Subcutaneous adipose tissue (tissue), 4 donors: ENCODE measurements around the gene ATG101. TPM values are rescaled to one million over a fixed set of nuclear protein-coding genes. Genes with fewer than 3 reads are reported as not detected.

Source experiments
- total RNA-seq, 4 donors: library from RNA; depleted of rRNA; stranded (reverse); fragments of >200 nt; gene quantifications; one replicate each; pipeline ENCODE4 v1.1.0, GENCODE V29; 2016
- TF ChIP-seq, protein P1 (sequence below): fragments of 450-650 bp; IDR thresholded peaks from one replicate; pipeline ENCODE4 v1.5.1; 2016; ENCODE audit warnings: low read depth, mild to moderate bottlenecking, control low read depth, antibody characterized with exemption, moderate library complexity

The ATG101 gene, protein sequence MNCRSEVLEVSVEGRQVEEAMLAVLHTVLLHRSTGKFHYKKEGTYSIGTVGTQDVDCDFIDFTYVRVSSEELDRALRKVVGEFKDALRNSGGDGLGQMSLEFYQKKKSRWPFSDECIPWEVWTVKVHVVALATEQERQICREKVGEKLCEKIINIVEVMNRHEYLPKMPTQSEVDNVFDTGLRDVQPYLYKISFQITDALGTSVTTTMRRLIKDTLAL
- 10 to 100 TPM; 16.3 to 29.9 (median 26.5) TPM for total RNA-seq

DNA sequence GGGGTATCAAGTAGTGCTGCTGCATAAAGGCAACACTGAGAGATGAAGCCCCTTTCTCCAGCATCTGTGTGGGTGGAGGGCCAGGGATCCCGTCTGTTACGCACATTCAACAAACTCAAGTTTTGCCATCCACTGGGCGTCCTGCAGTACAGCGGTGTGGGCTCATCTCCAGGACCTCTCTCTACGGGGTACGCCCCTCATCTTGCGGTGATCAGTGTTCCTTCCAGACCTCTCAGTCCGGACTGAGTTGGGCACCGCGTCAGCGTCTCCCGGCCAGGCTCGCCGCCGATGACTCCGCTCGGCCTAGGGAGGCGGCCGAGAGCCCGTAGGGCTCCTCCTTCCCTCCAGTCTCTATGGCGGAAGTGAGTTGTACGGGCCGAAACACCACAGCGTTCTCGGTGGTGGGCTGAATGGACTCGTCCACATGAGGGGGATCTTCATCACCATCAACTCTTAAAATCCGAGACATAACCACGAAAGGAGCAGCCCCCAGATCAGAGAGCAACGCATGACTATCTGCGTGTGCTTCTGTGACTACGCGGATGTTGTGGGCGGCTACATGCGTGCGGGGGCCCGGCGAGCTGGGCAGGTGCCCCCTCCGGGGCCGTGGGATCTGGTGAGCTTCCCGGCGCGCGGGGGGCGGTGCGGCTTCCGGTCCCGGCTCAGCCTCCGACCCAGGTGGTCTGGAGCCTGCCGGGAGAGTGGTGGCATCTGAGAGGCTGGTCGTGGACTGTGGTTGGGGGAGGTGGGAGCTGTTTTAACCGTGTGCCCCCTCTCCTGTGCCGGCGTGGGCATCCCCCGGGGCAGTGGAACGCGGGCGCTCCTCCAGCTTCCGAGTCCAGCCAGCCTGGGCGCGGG, at the start of gene ATG101:
ATG101 (plus strand) TSS at position 652 of the 858 bp plus-strand sequence. CDS start 3,673 bp downstream, outside the sequence.
- TF ChIP-seq, protein P1, sequence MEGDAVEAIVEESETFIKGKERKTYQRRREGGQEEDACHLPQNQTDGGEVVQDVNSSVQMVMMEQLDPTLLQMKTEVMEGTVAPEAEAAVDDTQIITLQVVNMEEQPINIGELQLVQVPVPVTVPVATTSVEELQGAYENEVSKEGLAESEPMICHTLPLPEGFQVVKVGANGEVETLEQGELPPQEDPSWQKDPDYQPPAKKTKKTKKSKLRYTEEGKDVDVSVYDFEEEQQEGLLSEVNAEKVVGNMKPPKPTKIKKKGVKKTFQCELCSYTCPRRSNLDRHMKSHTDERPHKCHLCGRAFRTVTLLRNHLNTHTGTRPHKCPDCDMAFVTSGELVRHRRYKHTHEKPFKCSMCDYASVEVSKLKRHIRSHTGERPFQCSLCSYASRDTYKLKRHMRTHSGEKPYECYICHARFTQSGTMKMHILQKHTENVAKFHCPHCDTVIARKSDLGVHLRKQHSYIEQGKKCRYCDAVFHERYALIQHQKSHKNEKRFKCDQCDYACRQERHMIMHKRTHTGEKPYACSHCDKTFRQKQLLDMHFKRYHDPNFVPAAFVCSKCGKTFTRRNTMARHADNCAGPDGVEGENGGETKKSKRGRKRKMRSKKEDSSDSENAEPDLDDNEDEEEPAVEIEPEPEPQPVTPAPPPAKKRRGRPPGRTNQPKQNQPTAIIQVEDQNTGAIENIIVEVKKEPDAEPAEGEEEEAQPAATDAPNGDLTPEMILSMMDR: no peak

DNA sequence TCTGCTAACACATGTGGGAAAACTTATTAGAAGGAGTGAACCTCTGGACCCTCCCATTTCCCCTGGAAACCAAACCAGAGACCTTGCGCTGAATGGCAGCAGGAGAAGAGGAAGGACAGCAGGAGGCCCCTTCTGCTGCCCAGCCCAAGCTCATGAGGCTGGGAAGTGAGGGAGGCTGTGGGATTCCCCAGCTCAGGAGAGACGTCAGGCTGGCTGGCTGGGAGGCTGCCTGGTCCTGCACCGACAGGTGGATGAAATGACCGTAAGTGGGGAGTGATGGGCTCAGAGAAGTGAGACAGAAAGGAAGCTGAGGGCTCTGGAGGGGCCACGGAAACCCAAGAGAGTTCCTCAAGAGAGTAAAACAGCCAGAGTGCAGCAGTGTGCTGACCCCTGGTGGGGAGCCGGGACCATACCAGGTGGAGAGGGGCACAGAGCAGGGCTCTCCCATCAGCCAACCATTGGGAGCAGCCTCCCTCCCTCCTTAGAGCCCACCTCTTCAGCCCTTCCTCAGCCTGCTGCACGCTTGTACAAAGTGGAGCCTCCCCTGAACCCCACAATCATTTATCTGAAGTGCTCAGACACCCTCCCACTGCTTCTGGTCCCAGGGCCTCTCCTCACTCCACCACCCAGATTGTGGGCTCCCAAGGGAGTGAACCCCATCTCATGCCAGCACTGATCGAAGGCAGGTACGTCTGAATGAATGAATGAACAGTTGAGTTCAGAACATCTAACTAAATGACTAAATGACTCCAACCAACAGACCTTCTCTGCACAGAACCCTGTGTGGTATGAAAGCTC, 49.0 kb upstream of the ATG101 start:
- TF ChIP-seq, protein P1: no peak

DNA sequence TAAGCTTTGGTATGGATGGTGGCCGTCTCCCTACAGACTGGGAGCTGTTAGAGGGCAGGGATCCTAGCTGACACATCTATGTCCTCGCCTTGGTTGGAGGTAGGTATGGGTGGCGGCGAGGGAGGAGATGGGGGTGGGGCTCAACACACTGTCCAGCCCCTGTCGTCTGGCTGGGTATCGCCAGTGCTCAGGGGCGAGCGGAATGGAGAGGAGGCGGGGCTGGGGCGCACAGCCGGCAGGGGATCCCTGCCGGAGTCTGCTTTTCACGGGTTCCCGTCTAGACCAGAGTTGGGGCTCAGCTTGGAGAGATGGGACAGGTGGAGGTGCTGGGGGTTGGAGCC, 47.0 kb upstream of the ATG101 start:
- TF ChIP-seq, protein P1: no peak

DNA sequence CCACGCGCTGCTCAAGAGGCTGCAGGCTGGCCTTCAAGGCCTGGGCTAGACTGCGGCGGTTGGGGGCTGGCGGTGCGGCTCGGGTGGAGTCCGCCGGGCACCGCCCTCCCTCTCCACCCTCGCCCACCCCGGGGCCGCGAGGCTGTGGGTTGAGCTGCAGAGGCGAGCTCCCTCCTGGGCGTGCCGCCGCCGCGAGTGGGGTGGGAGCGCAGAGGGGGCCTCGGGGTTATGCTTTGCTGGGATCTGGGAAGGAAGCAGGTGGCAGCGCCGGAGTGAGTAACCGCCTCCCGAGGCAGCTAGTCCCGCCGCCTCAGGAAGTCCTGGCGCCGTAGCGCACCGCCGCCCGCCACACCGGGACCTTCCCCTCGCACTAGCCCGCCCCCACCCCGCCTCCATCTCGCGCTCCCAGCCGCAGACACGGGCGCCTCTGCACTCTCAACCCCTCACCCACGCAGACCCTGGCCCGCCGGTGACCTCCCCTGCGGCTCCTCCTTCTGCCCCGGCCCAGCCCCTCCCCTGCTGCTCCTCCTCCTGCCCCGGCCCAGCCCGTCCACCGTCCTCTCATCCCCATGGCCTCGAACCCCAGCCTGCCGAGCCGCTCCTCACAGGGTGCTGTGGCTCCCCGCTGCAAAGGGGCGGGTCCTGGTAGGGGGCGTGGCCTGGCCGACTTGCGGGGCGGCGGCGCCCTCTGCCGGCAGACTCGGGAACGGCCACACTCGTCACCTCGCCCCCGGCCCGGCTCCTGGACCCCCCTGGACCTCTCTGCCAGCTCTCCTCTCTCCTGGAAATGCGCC, 46.4 kb upstream of the ATG101 start:
- TF ChIP-seq, protein P1: no peak

DNA sequence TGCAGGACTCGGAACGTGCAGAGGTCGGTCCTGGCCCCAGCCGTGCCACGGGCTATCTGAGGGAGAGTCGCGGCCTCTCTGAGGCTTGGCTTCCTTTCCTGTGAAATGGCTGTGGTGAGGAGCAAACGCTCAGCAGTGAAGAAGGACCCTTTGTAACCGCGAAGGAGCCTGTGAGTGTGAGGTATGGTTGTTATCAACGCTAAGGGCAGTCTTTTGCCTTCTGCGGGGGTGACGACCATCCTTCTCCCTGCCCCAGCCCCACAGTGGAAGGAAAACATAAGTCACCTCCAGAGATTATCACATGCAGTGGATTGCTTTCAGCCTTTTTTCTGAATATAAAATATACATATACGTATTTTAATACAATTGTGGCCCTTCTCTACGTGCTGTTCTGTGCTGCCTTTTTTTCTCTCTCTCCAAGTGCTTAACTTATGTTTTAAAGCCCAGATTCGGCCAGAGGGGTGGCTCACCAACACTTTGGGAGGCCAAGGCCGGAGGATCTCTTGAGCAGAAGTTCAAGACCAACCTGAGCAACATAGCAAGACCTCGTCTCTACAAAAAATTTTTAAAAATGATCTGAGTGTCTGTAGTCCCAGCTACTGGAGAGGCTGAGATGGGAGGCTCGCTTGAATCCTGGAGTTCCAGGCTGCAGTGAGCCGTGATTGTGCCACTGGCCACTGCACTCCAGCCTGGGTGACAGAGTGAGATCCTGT, 45.6 kb upstream of the ATG101 start:
- TF ChIP-seq, protein P1: no peak

DNA sequence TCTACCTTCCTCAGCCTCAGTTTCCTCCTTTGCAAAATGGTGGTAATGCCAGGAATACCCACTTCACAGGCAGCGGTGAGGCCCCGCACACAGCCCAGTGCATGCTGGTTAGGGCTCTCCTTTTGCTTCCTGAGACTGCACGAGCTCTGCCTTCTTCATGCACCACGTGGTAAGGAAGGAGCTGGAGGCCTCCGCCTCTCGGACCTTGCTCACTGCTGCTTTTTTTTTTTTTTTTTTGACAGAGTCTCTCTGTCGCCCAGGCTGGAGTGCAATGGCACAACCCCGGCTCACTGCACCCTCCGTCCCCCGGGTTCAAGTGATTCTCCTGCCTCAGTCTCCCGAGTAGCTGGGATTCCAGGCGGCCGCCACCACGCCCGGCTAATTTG, 44.9 kb upstream of the ATG101 start:
- TF ChIP-seq, protein P1: no peak
